ENCODE data around the gene NSD2.

The NSD2 gene

GRCh38 chr4:1864076-1865008 lies 6.9 kb upstream of the NSD2 start:
- no peak for DNase-seq (ENCODE audit: low read depth, low spot score)

GRCh38 chr4:1866189-1866661 lies 5.0 kb upstream of the NSD2 start:
- no peak for DNase-seq (ENCODE audit: low read depth, low spot score)

- DNase-seq (ENCODE audit: low read depth, low spot score), result no peak
Observed at GRCh38 chr4:1868293-1868692, 2.9 kb upstream of the NSD2 start.

GRCh38 chr4:1868912-1869311 lies 2.3 kb upstream of the NSD2 start:
- DNase-seq (ENCODE audit: low read depth, low spot score), result no peak

- no peak for DNase-seq (ENCODE audit: low read depth, low spot score)
Observed at GRCh38 chr4:1869530-1870327, 1.5 kb upstream of the NSD2 start.

DNA sequence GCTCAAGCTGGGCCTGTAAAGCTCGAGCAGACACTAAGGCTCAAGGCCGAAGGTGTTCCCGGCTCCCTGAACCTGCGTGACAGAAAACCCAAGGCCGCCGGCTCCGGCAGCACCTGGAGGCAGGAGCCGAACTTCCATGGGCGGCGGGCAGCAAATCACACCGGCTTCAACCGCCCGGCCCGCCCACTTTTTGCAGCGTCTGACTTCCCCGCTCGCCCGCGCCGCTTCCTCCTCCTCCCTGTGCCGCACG lies 940 bp upstream of the NSD2 start:
- DNase-seq (ENCODE audit: low read depth, low spot score), result peak; percentile 49

DNA sequence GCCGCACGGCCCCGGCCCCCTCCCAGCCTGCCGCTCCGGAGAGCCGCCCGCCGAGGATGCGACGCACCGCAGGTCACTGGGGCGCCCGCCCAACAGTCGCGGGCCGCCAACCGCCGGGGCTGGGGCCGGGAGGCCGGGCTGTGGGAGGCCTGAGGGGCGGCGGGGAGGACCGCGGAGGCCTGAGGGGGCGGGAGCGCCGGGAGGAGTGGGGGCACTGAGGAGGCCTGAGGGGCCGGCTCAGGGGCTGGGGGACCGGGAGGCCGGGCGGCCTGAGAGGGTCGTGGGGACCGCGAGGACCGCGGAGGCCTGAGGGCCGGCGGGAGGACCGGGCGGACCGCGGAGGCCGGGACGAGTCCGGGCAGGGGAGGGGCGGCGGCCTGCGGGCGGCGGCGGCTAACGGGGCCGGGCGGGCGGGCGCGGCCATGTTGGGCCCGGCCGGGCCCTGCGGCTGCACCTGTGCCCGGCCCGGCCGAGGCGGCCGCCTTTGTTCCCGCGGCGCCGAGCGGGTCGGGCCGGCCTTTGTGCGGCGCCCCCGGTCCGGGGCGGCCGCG lies 353 bp downstream of the NSD2 start:
- DNase-seq (ENCODE audit: low read depth, low spot score), result no peak

DNA sequence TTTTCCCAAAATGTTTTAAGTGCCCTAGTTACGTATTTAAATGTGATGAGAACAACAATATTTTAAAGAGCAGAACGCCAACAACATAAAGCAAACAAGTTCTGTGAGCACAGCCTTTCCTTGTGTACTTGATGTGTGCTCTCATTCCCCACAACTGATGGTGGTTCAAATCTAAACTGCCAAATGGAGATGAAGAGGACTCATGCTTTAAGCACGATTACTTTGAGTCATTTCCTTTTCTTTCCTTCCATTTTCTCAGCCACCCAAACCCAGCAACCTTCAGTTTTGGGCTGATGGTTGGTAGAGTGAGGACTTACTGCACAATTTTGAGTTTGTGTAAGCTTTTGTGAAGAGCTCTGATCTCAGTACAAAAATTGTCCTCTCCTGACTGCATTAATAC lies 1.7 kb downstream of the NSD2 start:
- DNase-seq (ENCODE audit: low read depth, low spot score), result no peak

- no peak for DNase-seq (ENCODE audit: low read depth, low spot score)
Observed at GRCh38 chr4:1873291-1873690, 2.1 kb downstream of the NSD2 start.

DNA sequence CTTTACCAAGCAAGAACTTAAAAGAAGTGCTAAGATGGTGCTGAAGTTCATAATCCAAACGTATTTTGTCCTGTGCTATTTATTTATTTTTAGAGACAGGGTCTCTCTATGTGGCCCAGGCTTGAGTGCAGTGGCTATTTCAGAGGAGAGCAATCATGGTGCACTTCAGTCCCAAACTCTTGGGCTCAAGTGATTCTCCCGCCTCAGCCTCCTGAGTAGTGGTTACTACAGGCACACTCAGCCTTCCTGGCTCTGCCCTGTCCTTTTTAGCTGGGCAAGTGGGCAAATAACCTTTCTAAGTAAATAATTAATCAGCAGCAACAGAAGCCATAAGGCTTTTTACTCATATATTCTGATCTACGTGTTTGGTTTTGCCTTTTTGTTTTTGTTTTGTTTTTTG lies 2.6 kb downstream of the NSD2 start:
- DNase-seq (ENCODE audit: low read depth, low spot score), result no peak

- no peak for DNase-seq (ENCODE audit: low read depth, low spot score)
Observed at GRCh38 chr4:1874201-1874600, 3.0 kb downstream of the NSD2 start.

DNA sequence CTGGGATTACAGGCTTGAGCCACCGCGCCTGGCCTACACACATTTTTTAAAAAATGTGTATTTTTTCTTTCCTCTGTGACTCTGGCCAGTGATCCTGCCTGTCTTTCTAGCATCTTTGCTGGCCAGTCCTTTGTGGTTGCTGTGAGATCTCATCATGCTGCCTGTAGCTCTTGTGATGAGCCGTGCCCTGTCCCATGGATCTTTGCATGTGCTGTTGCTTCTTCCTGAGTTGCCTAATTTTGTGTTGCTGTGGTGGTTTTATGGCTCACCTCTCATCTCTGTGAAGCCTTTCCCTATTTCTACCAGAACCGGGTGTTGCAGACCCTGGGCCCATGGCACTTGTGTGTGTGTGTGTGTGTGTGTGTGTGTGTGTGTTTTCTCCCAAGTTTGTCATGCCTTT lies 8.3 kb downstream of the NSD2 start:
- no peak for DNase-seq (ENCODE audit: low read depth, low spot score)

DNA sequence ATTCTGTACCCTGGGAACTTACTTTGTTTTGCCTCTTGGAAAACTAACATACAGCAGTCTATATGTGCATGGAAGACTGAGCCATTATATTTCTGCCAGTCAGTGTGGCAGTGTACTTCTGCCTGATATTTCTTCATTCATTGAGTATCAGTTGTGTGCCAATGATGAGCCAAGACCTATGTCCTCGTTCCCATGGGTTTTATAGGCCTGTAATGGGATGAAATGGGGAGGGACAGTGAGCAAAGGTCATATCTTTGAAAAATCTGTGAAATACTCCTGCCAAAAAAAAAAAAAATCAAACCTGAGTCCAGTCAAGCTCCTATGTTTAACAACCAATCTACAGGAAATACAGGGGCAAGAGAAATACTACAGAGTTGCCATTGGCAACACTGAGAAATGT lies 9.1 kb downstream of the NSD2 start:
- DNase-seq (ENCODE audit: low read depth, low spot score), result no peak

DNA sequence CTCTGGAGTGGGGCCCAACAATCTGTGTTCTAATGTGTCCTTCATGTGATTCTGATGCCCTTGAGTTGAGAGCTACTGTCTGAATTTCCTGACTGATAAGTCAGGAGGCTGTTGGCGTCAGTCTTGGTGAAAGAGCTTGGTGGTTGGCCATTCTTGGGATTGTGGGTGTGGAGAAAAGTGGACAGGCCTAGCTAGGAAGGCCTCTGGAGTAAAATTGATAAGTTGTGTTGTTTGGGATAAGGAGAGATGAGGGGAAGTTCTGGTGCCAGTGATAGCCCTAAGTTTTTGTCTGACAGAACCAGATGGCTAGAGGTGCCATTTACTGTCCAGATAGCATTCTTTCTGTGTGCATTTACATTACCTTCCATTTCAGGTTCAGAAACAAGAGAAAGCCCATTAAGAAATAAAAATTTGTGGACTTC lies 11.7 kb downstream of the NSD2 start:
- DNase-seq (ENCODE audit: low read depth, low spot score), result no peak

DNA sequence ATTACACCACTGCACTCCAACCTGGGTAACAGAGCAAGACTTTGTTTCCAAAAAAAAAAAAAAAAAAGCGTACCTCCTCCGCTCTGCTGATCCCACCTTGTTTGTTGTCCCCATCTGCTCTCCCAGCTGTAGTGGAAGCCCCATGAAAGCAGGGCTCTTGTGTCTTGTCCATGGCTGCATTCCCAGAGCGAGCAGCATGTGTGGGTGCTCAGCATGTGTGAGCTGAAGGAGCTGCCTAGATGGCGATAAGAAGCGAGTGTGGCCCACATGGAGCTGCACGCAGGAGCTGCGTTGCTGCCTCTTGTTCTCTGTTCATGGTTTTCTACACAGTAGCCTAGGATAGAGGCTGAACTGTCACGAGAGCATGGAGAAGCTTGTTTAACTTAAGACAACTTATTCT lies 12.4 kb downstream of the NSD2 start:
- no peak for DNase-seq (ENCODE audit: low read depth, low spot score)

DNA sequence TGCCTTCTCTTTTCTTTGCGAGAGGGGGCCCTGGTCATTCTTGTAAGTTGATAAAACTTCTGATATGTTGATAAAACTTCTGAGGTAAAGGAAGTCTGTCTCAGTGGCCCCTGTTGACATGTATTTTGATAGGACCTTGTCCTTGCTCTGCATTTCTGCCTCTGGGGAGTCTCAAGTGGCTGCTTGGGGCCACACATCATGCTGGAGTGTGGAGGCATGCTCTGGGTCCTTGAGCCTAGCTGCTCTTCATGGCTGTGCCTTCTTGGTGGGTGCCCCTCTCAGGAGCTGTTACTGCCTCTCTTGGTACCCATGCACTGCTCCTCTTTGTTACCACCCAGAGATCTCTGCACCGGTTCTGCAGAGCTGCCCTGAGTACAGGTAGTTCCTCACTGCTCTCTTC lies 14.2 kb downstream of the NSD2 start:
- DNase-seq (ENCODE audit: low read depth, low spot score), result no peak

- DNase-seq (ENCODE audit: low read depth, low spot score), result no peak
Observed at GRCh38 chr4:1887052-1887451, 15.9 kb downstream of the NSD2 start.

DNA sequence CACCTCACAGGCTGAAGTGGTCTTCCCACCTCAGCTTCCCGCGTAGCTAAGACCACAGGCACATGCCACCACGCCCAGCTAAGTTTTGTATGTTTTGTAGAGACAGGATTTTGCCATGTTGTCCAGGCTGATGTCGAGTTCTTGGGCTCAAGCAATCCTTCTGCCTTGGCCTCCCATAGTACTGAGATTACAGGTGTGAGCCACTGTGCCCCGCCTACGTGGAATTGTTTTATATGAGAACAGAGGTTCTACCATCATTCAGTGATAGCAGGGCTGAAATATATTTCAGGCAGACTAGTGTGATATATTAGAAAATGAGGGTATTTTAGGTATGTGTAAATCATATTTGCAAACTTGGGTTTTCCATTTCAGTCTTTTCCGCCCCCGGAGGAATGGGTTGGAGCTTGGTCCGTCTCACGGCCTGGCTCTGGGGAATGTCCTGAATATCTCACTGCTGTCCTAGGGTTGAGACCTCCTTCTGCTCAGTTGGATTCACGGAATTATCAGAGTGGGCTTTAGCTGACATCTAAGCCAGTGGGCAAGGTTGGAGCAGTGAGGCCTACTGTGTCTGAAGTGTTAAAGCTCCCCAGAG lies 19.9 kb downstream of the NSD2 start:
- DNase-seq (ENCODE audit: low read depth, low spot score), result no peak

GRCh38 chr4:1895971-1896657 lies 24.9 kb downstream of the NSD2 start:
- DNase-seq (ENCODE audit: low read depth, low spot score), result no peak

DNA sequence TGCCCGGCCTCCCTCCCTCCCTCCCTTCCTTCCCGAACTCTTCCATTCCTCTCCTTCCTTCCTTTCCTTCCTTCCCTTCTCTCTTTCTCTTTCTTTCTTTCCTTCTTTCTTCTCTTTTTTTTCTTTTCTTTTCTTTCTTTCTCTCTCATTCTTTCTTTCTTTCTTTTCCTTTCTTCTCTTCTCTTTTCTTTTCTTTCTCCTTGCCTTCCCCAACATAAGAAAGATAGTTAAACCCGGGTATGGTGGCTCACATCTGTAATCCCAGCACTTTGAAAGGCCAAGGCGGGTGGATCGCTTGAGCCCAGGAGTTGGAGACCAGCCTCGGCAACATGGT lies 25.4 kb downstream of the NSD2 start:
- no peak for DNase-seq (ENCODE audit: low read depth, low spot score)

DNA sequence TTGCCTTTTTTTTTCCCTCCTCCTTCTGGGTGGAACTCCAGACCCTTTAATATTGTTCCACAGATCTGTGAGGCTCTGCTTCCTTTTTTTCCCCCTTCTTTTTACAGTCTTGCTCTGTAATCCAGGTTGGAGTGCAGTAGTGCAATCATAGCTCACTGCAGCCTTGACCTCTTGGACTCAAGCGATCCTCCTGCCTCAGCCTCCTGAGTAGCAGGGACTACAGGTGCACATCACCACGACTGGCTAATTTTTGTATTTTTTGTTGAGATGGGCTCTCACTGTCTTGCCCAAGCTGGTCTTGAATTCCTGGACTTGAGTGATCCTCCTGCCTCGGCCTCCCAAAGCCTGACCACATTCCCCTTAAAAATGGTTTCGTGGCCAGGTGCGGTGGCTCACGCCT lies 26.8 kb downstream of the NSD2 start:
- DNase-seq (ENCODE audit: low read depth, low spot score), result no peak

DNA sequence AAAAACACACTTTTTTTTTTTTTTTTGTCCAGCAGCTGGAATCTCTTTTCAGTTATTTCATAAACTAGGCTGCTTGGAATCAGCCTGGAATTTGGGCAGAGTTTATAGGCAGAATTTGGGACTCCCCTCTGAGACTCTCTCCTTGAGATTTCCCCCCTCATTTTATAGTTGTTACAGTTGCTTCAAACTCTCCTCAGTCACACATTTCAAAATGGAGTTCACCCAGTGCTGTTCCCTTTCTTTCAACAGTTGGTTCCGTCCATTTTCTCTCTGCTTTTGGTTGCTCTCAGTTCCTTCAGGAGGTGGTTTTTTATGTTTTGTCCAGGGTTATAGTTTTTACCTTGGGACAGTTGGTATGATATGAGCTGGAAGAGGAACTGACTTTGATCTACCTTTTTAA lies 27.5 kb downstream of the NSD2 start:
- DNase-seq (ENCODE audit: low read depth, low spot score), result no peak

All from smooth muscle cell of the brain vasculature (primary cell).